ENCODE results near the gene USP3. TPM values are rescaled to one million over a fixed set of nuclear protein-coding genes. Genes with fewer than 3 reads are reported as not detected.

USP3 gene
- total RNA-seq (2014; rRNA removed; shearing (Covaris generic)) = 28.0 and 28.5 TPM in 2 replicates

DNA sequence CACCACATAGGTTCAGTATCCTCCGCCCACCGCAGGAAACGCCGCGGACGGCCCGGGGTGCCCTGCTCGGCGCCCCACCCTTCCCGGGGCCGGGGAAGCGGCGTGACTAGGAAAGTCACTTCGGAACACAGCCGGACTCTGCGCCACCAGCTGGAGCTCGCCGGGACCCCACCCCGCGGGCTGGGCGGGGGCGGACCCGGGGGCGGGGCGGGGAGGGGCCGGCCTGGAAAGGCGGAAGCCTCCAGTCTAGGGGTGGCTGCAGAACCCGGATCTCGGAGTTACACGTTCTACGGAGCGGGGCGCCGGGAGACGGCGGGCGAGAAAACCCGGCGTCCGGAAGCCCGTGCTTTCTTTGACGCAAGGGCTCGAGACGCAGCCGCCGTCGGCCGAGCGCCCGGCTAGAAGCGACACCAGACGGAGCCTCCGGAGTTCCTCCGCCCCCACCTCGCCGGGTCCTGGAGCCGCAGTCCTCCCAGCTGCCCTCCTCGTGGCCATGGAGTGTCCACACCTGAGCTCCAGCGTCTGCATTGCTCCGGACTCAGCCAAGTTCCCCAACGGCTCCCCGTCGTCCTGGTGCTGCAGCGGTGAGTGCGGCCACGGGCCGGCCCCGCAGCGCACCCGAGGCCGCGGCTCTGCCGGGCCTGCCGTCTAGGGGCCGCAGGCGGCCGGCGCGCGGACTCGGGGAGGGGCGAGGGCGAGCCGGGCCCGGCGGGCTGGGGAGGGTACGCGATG is at the start of gene USP3:
Gene USP3, plus strand, starts transcription at position 347 of the 732 bp plus-strand sequence. Its CDS starts 147 bp downstream, at position 494.
- Histone ChIP-seq H3K4me3 (peak within 1 kb of the TSS; percentile 94), H3K27ac (peak within 1 kb of the TSS; percentile 97), H3K27me3 (replicated peaks) (no peaks in the 10 kb centered on the region), H3K9me3 (replicated peaks) (no peaks in the 10 kb centered on the region), H3K36me3 (peaks cover 10% of the 10 kb centered on the region), H3K4me1 (replicated peaks) (peaks cover 55% of the 10 kb centered on the region)
- peak; percentile 94 to 95 for DNase-seq (ENCODE audit: low read depth in 1 of 2, low spot score in 2 of 2)

DNA sequence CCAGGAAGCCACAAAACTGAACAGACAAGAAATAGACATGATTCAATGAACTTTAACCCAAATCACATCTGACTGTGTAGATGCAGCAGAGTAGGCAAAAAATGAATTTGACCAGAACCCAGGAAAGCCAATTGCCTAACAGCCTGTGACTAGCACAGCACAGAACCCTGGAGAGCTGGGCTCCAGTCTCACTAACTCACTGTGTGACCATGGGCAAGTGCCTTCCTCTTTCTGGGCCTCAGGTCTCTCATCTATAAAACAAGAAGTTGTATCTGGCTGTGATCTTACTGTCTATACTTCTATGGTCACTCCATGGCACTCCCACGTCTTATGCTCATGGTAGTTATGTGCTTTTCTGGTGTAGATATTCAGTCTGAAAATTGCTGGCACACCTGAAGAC is 48.1 kb upstream of the USP3 start:
- Histone ChIP-seq H3K9me3 (replicated peaks) (no peaks in the 10 kb centered on the region; the same call in 1 of the 2 replicates), H3K27me3 (replicated peaks) (no peaks in the 10 kb centered on the region), H3K36me3 (no peaks in the 10 kb centered on the region), H3K27ac (no peak overlapping the region), H3K4me3 (no peak overlapping the region), H3K4me1 (replicated peaks) (peaks cover 8% of the 10 kb centered on the region)
- no peak for DNase-seq (ENCODE audit: low read depth in 1 of 2, low spot score in 2 of 2)

- Histone ChIP-seq H3K36me3 (no peaks in the 10 kb centered on the region), H3K4me3 (no peak overlapping the region), H3K4me1 (replicated peaks) (peaks cover 19% of the 10 kb centered on the region), H3K9me3 (replicated peaks) (no peaks in the 10 kb centered on the region; the same call in 1 of the 2 replicates), H3K27ac (no peak overlapping the region), H3K27me3 (replicated peaks) (no peaks in the 10 kb centered on the region)
- DNase-seq (ENCODE audit: low read depth in 1 of 2, low spot score in 2 of 2) = no peak
Measured at GRCh38 chr15:63457379-63457778, 47.0 kb upstream of the USP3 start.

- Histone ChIP-seq H3K4me3 (no peak overlapping the region), H3K9me3 (replicated peaks) (no peaks in the 10 kb centered on the region; the same call in 1 of the 2 replicates), H3K27ac (no peak overlapping the region), H3K27me3 (replicated peaks) (no peaks in the 10 kb centered on the region), H3K4me1 (replicated peaks) (peaks cover 26% of the 10 kb centered on the region), H3K36me3 (no peaks in the 10 kb centered on the region)
- DNase-seq (ENCODE audit: low read depth in 1 of 2, low spot score in 2 of 2) = no peak
Measured at GRCh38 chr15:63458026-63458425, 46.4 kb upstream of the USP3 start.

DNA sequence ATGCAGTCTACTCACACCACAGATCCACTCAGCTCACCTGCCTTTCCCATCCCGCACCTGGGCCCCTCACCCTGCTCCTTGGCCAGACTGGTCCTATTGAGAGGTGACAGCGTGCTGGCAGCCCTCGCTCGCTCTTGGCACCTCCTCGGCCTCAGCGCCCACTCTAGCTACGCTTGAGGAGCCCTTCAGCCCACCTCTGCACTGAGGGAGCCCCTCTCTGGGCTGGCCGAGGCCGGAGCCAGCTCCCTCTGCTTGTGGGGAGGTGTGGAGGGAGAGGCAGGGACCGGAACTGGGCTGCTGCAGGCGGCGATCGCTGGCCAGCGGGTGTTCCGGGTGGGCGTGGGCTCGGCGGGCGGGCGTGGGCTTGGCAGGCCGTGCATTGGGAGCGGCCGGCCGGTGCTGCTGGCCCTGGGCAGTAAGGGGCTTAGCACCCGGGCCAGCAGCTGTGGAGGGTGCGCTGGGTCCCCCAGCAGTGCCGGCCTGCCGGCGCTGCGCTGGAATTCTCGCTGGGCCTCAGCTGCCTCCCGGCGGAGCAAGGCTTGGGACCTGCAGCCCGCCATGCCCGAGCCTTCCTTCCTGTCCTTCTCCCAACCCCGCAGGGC is 45.5 kb upstream of the USP3 start:
- no peak overlapping the region for H3K4me3 ChIP-seq
- no peaks in the 10 kb centered on the region for H3K36me3 ChIP-seq
- H3K27ac ChIP-seq = no peak overlapping the region
- no peaks in the 10 kb centered on the region for H3K27me3 ChIP-seq (replicated peaks)
- H3K9me3 ChIP-seq (replicated peaks) = no peaks in the 10 kb centered on the region; the same call in 1 of the 2 replicates
- no peak for DNase-seq (ENCODE audit: low read depth in 1 of 2, low spot score in 2 of 2)
- H3K4me1 ChIP-seq (replicated peaks) = peaks cover 30% of the 10 kb centered on the region

GRCh38 chr15:63460210-63461155 is 43.9 kb upstream of the USP3 start:
- Histone ChIP-seq H3K4me1 (replicated peaks) (peaks cover 40% of the 10 kb centered on the region), H3K4me3 (no peak overlapping the region), H3K36me3 (no peaks in the 10 kb centered on the region), H3K9me3 (replicated peaks) (no peaks in the 10 kb centered on the region; the same call in 1 of the 2 replicates), H3K27ac (no peak overlapping the region), H3K27me3 (replicated peaks) (no peaks in the 10 kb centered on the region)
- DNase-seq (ENCODE audit: low read depth in 1 of 2, low spot score in 2 of 2) = no peak

GRCh38 chr15:63461230-63461985 is 43.0 kb upstream of the USP3 start:
- Histone ChIP-seq H3K27ac (peak overlapping the region; percentile 44), H3K4me1 (replicated peaks) (peaks cover 46% of the 10 kb centered on the region), H3K9me3 (replicated peaks) (no peaks in the 10 kb centered on the region; the same call in 1 of the 2 replicates), H3K27me3 (replicated peaks) (no peaks in the 10 kb centered on the region), H3K4me3 (no peak overlapping the region), H3K36me3 (no peaks in the 10 kb centered on the region)
- no peak for DNase-seq (ENCODE audit: low read depth in 1 of 2, low spot score in 2 of 2)

DNA sequence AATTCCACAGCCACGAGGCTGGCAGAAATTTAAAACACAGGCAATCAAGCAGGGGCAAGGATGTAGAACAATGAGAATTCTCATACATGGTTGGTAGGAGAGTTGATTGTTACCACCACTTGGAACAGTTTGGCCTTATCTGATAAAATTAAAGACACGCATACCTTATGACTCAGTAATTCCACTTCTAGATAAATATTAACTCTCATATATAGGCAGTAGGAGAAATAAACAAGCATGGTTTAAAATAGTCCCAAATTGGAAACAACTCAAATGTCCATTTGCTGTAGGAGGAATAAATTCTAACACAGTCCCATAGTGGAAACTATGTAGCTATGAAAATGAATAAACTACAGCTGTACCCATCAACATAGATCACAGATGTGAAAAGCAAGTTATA is 42.3 kb upstream of the USP3 start:
- no peaks in the 10 kb centered on the region for H3K36me3 ChIP-seq
- peak in 1 of 2 experiments; percentile 52 for DNase-seq (ENCODE audit: low read depth in 1 of 2, low spot score in 2 of 2)
- H3K9me3 ChIP-seq (replicated peaks) = no peaks in the 10 kb centered on the region; the same call in 1 of the 2 replicates
- peaks cover 52% of the 10 kb centered on the region for H3K4me1 ChIP-seq (replicated peaks)
- H3K4me3 ChIP-seq = no peak overlapping the region
- no peaks in the 10 kb centered on the region for H3K27me3 ChIP-seq (replicated peaks)
- peak overlapping the region; percentile 44 for H3K27ac ChIP-seq

DNA sequence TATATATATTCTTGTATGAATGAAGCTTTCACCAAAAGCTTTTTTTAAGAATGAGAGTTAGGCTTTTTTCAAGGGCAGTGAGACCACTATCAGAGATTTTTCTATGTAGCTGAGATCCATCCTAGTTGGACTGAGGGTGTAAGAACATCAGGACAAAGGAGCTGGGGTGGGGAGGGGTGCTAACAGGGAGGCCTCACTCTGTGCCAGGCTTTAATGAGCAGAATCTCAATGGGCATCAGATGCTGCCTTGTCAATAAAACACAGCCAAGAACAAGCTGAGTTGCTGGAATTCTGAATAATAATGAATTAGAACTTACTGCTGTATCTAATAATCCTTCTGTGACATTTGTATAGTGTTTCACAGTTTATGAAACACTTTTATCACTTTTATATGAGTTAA is 41.4 kb upstream of the USP3 start:
- no peak overlapping the region for H3K4me3 ChIP-seq
- DNase-seq (ENCODE audit: low read depth in 1 of 2, low spot score in 2 of 2) = no peak
- H3K27me3 ChIP-seq (replicated peaks) = no peaks in the 10 kb centered on the region
- no peak overlapping the region for H3K27ac ChIP-seq
- H3K4me1 ChIP-seq (replicated peaks) = peaks cover 48% of the 10 kb centered on the region
- no peaks in the 10 kb centered on the region for H3K36me3 ChIP-seq
- no peaks in the 10 kb centered on the region; the same call in 1 of the 2 replicates for H3K9me3 ChIP-seq (replicated peaks)

GRCh38 chr15:63463793-63464192 is 40.6 kb upstream of the USP3 start:
- Histone ChIP-seq H3K4me1 (replicated peaks) (peaks cover 48% of the 10 kb centered on the region), H3K27me3 (replicated peaks) (no peaks in the 10 kb centered on the region), H3K27ac (no peak overlapping the region), H3K9me3 (replicated peaks) (no peaks in the 10 kb centered on the region; the same call in 1 of the 2 replicates), H3K4me3 (no peak overlapping the region), H3K36me3 (no peaks in the 10 kb centered on the region)
- no peak for DNase-seq (ENCODE audit: low read depth in 1 of 2, low spot score in 2 of 2)

DNA sequence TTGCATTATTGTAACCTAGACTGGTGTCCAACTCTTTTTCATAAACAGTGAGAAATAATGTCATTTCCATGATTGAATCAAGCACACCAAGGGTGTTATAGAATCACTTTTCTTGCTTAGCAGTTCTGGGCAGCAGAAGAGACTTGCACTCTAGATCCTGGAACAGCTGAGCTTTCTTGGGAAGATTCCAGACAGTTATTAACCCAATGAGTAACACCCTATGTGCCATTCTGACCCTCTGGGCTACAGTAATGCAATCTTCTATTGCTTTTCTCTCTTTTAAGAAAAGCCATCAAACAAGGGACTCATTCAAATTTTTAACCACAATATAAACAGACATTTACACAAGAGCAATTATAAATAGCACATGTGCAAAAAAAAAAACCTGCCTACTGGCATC is 39.3 kb upstream of the USP3 start:
- H3K4me1 ChIP-seq (replicated peaks) = peaks cover 48% of the 10 kb centered on the region
- H3K27me3 ChIP-seq (replicated peaks) = no peaks in the 10 kb centered on the region
- H3K27ac ChIP-seq = no peak overlapping the region
- no peak overlapping the region for H3K4me3 ChIP-seq
- H3K36me3 ChIP-seq = no peaks in the 10 kb centered on the region
- H3K9me3 ChIP-seq (replicated peaks) = no peaks in the 10 kb centered on the region; the same call in 1 of the 2 replicates
- DNase-seq (ENCODE audit: low read depth in 1 of 2, low spot score in 2 of 2) = no peak

GRCh38 chr15:63466378-63467192 is 37.8 kb upstream of the USP3 start:
- no peak overlapping the region for H3K27ac ChIP-seq
- DNase-seq (ENCODE audit: low read depth in 1 of 2, low spot score in 2 of 2) = peak; percentile 62 to 67

More at GRCh38 chr15:63466378-63467192, 37.8 kb upstream of the USP3 start:
- Histone ChIP-seq H3K4me1 (replicated peaks) (peaks cover 41% of the 10 kb centered on the region), H3K4me3 (no peak overlapping the region), H3K36me3 (no peaks in the 10 kb centered on the region), H3K9me3 (replicated peaks) (no peaks in the 10 kb centered on the region), H3K27me3 (replicated peaks) (no peaks in the 10 kb centered on the region)

Data from SJSA1 (cell line).